OCI-M2 (cell line): ENCODE results near the gene ATG4B.

Experiments
- DNase-seq: peaks from one replicate; lab custom pipeline; 2025; ENCODE audit not compliant: unreplicated experiment; lab: John Stamatoyannopoulos, UW

Gene ATG4B

DNA sequence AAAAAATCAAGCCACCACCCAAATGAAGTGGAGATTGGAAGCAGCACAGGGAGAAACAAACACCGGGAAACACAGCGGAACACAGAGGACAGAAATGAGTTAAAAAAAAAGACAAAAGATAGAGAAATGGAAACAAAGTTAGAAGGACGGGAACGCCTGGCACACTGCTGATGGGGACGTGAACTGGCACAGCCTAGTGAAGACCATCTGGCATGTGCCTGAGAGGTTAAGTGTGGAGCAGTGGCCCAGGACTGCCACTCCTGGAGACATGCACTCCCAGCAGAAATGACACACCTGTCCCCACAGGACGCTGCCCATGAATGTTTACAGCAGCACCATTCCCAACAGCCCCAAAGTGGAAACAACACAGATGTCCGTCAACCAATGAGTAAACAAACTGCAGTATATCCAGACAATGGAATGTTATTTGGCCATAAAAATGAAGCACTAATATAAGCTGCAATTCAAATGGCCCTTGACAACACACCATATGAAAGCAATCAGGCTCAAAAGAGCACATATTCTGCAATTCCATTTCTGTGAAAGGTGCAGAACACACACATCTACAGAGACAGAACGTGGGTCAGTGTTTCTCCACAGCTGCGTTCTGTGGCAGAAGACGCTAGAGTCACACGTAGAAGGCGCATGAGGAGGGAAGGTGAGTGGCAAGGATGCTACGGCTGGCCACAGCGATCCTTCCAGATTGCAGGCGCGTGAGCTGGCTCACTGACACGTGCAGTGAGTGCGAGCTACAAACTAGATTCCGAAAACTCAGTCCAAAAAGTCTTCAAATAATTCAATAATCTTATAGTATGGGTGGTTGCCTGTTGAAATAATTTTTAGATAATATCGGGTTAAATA is 25.1 kb upstream of the ATG4B start:
- DNase-seq: no peak

DNA sequence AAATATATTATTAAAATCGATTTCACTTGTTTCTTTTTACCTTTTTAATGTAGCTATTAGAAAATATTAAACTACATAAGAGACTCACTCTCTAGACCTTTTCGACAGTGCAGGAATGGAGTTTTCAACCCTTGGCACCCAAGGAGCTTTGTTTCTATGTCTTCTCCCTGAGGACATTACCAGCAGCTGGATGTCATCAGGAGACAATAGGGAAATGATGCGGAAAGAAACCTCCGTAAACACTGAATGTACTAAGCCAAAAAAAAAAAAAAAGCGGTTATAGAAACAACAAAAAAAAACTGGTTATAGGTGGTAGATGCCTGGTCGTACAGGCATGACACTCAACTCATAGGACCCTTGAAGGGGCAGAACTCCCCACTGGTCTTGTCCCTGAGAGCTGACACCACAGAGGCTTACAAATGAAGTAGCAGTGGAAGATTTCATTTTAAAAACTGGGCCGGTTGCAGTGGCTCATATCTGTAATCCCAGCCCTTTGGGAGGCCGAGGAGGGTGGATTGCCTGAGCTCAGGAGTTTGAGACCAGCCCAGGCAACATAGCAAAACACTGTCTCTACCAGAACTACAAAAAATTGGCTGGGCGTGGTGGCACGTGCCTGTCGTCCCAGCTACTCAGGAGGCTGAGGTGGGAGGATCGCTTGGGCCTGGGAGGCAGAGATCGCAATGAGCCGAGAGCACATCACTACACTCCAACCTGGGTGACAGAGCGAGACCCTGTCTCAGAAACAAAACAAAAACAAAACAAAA is 24.3 kb upstream of the ATG4B start:
- no peak for DNase-seq

GRCh38 chr2:241615041-241615440 is 22.5 kb upstream of the ATG4B start:
- DNase-seq: no peak

GRCh38 chr2:241615522-241616052 is 21.9 kb upstream of the ATG4B start:
- no peak for DNase-seq

DNA sequence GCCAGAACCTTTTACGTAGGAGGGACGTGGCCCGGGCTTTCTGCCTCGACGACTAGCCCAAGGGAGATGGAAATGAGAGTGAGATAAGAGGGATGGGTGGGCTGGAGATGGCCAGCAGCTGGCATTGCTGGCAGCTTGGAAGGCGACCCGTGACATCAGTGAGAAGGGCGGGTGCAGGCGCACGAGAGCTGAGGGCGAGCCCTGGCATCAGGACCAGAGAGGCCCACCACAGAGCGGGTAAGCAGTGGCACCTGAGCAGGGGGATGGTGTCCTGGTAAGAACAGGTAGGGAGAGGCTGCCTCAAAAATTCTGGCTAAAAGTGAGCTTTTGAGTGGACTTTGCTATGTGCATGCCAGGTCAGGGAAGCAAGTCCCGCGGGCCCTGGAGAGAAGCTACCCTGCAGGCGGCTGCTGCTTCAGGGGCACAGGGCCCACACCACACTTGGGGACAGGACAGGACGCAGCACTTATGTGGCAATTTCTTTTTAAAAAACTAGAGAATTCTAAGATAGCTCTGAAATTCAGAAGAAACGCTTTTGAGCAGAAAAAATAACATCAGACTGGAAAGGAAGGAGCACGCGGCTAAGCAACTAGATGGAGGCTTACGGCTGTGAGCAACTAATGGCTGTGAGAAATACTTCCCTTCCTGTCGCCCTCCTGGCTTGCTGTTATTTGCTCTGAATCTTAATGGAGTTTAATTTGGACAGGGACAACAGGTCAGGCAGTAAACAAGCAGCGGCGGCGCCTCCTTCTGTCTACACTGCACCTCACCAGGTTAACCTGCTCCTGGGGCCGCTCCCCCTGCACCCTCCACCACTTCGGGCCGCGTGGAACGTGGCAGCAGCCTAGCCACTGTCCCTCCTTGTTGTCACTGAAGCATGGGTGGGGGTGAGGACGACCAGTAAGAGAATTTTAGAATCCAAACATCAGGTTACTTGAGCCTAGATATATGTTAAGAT is 21.0 kb upstream of the ATG4B start:
- no peak for DNase-seq

DNA sequence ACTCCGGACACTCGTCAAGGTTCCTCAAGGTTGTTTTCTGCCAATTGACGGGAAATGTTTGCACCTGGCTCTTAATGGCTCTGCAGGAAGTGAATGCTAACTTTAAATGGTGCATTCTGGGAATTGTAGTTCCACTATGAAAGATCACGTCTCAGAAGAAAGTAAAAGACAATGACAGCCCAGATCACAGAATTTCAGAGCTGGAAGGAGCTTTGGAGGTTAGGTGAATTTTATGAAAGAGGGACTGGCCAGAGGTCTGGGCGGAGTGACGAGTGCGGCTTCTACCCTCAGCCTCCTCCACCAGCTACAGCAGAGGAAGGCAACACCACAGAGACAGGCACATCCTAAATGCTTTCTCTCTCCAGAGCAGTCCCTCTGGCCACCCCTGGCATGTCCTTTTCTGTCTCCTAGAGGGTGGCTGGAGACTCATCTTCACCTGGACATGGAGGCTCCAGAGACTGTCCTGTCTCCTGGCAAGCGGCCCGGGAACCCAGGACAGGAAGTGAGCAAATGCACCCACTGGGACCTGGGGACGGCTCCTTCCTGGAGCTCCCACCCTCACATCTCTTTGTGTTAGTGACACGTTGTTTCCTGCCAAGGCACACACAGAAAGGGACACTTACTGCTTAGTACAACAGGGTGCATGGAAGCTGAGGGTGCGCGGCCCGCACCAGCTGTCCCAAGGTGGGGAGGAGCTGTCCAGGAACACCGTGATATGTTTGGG is 19.9 kb upstream of the ATG4B start:
- DNase-seq: no peak

GRCh38 chr2:241618296-241618805 is 19.1 kb upstream of the ATG4B start:
- no peak for DNase-seq

GRCh38 chr2:241618829-241619228 is 18.7 kb upstream of the ATG4B start:
- DNase-seq: no peak

- no peak for DNase-seq
Measured at GRCh38 chr2:241619597-241620418, 17.7 kb upstream of the ATG4B start.

GRCh38 chr2:241620419-241620769 is 17.1 kb upstream of the ATG4B start:
- no peak for DNase-seq

DNA sequence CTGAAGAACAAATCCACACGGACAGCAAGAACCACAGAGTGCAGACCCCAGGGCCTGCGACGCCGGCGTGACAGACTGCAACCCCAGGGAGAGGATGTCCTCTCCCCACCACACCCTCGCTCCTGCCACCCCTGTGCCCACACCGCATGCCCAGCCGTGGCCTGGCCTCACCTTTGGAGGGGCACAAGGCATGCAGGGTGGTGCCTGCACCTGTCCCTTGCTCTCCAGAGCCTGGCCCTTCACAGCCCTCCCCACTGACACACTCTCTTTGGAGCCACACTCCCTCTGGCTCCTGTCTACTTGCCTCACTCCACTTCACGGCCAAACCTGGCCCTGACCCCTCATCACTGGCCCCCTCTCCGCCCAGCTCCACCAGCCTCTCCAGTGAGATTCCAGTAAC is 9.8 kb upstream of the ATG4B start:
- no peak for DNase-seq

DNA sequence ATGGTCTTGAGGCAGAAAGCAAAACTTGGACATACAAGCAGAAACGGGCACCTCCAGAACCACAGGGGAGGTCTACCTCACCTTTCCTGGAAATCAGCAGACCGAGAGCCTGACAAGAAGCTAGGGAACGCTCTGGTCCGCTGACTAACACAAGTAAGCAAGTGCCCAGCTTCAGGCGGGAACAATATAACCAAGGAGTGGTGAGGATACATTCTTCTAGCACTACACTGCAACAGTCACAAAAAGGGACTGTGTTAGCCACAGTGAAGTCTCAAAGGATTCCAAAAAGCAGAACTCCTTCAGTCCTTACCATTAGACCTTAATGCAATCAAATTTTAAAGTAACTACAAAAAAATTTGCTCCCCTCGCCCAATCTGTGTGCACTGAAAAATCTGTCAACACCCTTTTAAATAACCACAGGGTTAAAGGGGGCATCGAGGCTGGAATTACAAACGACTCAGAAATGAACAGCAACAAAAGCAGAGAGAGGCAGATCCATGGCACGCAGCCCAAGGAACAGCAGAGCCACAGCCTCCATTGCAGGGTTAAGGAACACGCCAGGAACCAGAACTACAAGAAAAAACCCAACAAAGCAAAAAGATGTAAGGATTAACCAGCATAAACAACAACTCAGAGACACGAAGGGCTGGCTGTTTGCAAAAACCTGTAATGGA is 7.6 kb upstream of the ATG4B start:
- no peak for DNase-seq

DNA sequence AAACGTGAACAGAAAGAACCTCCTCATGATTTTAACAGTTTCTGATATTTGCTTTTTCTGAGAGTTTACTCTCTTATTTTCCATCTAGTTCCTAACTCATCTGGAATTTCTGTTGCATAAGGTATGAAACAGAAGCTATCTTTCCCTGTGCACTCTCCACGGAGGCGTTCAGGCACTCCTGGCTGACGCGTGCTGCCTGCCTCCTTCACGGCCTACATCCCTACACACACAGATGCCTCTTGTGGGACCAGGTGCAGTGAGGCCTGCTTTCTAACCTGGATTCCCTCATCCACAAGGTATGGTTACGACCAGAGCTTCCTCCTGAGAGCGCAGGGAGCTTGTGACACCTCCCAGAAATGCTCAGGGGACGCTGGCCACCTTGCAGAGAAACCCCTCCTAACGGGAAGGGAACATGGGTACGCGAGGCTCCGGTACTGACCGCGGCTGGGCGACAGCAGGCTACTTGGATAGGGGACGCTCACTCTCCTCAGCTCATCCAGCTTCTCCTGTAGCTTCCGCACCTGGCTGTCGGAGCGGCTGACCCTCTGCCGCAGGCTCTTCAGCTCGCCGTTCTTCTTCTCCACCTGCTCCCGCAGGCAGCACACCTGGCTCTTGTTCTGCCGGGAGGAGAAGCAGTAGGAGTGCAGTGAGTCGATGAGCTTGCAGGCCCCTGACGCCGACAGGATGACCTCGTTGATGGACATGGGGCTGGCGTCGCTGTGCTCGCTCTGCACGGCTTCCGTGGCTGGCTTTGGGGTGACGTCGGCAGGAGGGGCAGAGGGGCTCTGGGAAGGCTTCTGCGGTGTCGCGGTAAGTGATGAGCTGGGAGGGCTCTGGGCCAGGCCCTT is 4.8 kb upstream of the ATG4B start:
- DNase-seq: no peak

DNA sequence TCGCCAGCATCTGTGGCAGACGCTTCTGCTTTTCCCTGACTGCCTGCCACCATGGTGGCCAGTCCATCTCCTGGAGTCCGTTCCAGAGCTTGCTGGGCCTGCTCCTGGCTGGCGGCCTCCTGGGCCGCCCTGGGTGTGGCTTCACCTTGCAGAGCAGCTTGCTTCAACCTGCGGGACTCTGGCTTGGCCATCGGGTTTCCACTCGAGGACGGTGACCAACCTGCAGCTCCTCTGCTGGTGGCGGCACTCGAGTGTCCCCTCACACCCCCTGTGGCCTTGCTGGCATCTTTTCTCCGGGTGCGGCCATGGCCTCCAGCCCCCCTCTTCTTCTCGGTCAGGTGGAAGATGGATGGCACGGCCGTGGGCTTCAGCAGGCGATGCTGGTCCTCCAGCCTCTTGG is 3.9 kb upstream of the ATG4B start:
- no peak for DNase-seq

DNA sequence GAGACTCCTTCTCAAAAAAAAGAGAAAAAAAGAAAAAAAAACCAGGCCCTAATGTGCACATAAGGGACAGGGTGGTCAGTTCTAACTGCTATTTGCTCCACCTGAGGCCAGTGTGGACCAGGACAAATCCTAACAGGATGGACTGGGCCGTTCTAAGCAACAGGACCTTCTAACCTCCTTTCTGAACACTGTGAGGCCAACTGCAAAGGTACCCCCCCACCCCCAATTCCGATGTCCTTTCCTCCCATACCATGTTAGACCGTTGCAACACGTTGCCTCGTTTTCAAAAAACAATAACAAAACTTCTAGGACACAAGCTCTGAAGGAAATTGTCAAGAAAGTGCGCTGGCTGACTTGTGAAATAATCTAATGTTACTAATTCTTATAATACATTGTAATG is 1.7 kb upstream of the ATG4B start:
- DNase-seq: no peak

DNA sequence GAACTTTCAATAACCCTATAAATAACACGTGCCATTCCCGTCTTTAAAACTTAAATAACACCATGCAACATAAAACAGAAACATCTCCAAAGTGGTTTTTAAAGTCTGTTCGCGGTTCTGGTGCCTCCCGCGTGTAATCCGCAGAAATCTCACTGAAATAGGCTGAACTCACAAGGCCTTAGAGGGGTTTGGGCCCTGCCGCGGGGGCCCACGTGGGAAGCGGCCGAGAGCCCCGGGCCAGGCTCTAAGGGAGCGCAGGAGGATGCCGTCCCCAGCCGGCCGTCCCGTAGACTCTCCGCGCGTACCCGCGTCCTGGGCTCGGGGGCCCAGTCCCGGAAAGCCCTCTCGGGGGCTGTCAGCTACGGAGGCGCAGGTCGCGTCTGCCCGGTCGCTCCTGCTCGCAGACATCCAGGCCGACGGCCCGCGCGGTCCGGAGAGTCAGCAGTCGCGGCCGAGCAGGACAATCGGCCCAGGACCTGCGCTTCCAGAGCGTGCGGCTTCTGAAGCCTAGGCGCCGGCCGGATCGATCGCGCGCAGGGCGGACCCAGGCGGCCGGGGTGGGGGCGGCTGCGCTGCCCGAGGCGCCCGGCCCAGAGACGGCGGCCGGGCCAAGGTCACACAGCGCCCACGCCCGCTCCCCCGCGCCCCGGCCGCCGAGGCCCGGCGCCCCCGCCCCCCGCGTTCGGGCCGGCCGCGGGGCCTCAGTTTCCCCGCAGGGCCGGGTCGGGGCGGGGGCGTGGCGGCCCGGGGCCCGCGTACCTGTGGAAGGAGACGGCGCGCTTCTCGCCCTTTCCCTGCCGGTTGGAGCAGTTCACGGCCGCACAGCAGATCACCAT is 1.1 kb upstream of the ATG4B start:
- no peak for DNase-seq
